B cell (primary cell): ENCODE results near the gene SELL.

Source experiments
- CTCF ChIP-seq: fragments of 200-600 bp; IDR thresholded peaks from one replicate; pipeline ENCODE4 v1.8.0; 2022; ENCODE audit warnings: antibody characterized with exemption, mild to moderate bottlenecking
- EZH2 ChIP-seq: IDR thresholded peaks from 2 replicates; pipeline ENCODE4 v1.6.1; 2012; ENCODE audit warnings: borderline replicate concordance, low read depth, mild to moderate bottlenecking, moderate library complexity, low read length; ENCODE audit not compliant: insufficient read depth, poor library complexity, severe bottlenecking

- TF ChIP-seq CTCF, result no peak
- no peak for TF ChIP-seq EZH2
Measured at GRCh38 chr1:169731446-169731845, 20.0 kb upstream of the SELL start.
